Superior temporal gyrus (tissue), 1 donor: ENCODE results near the gene COPZ1.

ENCODE experiments used
- DNase-seq: peaks from one replicate; pipeline ENCODE4 v3.0.0-alpha.2; 2016; ENCODE audit errors: extremely low spot score

Gene COPZ1

DNA sequence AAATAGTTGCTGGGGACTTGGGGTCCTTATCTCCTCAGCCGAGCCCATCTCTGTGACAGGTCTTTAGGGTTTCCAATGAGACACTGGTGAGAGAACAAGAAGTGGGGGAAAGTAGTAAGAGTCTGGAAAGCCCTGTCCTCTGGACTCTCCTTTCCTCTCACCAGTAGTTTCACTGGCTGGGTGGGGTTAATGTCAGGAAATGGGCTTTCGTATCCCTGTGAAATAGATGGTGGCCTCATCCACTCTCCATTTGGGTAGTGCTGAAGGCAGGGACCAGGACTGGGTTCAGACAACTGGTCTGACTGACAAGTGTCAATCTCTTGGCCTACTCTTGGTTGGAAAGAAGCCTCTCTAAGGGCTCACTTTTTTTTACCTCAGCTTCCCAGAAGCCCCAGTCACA is 52.1 kb downstream of the COPZ1 start:
- DNase-seq, result no peak

DNA sequence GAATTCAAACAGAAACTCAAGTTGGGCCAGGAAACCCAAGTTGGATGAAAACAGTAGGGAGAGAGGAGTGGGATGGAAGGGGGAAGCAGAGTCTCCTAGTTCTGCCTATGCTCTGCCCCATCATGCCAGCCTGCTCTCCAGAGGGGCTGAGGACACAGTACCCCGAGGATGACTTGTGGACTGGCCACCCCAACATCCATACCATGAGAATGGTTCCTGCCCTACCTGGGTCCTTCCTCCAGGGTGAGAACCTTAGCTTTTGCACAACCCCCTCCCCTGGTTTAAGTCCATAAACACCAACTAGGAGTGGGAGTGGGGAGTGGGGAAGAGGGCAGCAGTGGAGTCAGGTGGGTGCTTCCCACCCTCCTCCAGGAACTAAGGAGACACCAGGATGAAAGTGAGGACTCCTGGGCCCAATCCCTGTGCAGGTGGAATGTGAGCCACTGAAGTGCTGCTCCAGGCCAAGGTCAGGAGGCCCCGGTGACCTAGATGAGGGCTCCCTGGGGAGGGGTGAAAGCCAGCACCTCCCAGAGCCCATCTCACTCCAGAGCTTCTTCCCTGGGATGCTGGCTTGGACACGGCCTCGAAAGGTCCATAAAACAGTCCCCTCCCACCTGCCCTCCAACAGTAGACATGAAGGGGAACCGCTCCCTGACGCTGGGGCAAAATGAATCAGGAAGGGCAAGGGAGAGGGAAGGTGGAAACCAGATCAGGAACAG is 53.0 kb downstream of the COPZ1 start:
- no peak for DNase-seq

DNA sequence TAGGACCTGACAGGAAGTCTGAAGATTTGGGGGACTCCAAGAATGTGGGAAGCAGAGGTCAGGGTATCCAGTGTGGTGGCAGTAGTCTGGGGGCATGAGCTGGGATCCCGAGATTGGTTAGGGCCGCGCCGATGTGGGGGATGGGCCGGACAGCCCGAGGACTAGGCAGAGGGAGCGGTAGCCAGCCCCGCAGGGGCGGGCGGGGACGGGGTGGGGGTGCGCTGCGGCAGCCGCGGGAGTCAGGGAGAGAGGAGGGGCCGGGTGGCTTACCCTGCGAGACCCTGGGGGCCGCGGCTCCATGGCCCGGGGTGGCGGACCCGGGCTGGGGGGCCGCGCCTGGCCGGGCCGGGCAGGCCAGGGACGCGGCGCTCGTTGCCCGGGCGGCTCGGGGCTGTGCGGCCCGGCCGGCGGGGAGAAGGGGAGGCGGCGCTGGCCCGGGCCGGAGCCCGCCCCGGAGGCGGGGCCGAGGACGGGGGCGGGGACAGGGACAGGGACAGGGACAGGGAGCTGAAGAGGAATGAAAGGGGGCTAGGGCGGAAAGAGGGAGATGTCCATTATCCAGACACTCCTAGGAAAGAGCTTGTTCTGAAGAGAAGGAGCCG is 54.0 kb downstream of the COPZ1 start:
- peak; percentile 34 for DNase-seq

DNA sequence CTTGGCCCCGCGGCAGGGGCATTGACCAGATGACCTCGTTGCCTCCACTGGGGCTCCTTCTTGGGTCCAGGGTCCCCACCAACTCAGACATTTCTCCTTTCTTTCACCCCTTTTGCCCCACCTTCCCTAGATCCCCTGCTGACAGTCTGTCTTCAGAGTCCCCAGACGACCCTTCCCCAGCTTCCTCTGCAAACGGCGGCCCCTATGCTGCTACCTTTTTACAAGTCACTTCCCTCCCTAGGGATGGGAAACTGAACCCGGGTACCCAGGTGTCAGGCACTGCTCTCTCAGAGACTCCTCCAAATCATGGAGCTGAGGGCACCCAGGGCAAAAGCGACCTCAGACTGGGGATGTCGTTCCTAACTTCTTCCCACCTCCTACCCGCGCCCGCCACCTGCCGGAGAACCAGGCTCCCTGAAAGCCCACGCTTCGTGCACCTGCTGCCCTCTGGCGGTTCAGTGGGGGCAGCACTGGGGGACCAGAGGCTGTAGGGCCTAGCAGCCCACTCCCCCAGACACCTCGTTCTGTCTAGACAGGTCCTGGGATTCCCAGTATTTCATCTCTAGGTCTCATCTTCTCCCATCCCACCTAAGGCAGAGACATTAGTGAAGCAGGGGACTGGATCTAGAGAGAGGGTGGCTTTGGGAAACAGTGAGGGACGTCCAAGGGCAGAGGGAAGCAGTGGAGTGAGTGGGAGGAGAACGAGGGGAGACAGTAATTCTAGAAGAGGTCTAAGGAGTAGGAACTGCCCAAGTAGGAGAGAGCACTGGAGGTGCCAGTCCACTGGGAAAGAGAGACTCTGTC is 54.7 kb downstream of the COPZ1 start:
- peak; percentile 95 for DNase-seq

DNA sequence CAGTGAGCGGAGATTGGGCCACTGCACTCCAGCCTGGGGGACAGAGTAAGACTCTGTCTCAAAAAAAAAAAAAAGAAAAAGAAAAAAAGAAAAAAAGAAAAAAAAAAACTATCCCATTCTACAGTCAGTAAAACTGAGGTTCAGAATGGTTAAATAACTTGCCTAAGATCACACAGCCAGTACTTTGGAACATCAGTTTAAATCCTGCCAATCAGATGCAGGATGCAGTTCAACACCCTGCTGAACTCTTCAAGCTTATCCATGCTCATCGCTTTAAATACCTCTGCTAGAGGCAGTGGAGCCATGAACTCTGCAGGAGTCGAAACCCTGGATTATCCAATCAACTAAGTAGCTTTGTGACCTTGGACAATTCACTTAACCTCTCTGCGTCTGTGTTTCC is 56.2 kb downstream of the COPZ1 start:
- DNase-seq, result peak; percentile 8

DNA sequence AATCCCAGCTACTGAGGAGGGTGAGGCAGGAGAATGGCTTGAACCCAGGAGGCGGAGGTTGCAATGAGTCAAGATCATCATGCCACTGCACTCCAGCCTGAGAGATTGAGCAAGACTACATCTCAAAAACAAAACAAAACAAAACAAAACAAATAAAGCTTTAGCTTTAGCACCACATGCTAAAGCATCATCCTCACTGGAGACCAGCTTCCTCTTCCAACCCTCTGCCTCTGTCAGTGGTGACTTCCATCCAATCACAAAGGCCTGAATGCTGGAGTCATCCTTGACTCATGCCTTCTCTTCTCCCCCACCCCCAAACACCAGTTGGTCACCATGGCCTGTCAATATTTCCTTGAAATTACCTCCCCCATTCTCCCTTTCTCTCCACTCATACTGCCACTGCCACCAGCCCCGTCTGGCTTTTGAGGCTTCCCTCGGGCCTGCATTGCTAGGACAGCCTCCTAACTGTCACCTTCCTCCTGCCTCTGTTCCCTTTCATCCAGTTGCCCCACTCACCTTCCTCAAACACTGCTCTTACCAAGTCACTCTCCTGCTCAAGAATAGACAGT is 58.2 kb downstream of the COPZ1 start:
- peak; percentile 8 for DNase-seq

- DNase-seq, result peak; percentile 15
These were observed 59.7 kb downstream of the COPZ1 start, which contains the start of gene ZNF385A for GRCh38 chr12:54384591-54385041. ZNF385A (minus strand) TSS chr12:54384733; CDS start chr12:54384514, 219 bp downstream.

DNA sequence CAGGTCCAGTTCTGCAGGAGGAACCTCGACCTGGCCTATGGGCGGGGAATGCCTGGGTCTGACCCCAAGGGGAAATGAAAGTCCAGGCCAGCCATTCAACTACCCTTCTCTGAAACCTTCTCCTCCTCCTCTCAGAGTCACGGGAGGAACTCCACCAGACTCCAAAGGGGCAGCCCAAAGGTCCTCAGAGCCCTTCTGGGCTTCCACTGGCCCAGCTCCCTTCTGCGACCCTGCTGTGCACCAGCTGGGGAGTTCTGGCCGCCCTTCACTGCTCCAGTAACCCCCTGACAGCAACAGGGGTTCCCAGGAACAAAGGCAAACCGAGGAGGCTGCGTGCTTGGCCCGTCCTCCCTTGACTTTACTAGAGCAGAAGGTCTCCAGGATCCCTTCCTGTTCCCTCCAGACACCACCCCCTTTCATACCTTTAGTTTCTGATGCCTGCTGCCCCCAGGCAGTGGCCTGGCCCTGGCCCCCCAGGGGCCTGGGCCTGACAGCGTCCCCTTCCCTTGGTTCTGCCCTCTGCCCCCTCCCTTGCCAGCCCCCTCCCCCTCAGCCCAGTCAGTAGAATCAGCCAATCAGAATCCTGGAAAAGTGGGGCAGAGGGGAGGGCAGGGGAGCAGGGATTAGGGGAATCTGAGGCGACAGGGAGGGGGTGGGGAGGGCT is 60.5 kb downstream of the COPZ1 start:
- DNase-seq, result peak; percentile 19

GRCh38 chr12:54386403-54387113 is 61.6 kb downstream of the COPZ1 start:
- peak; percentile 9 for DNase-seq

DNA sequence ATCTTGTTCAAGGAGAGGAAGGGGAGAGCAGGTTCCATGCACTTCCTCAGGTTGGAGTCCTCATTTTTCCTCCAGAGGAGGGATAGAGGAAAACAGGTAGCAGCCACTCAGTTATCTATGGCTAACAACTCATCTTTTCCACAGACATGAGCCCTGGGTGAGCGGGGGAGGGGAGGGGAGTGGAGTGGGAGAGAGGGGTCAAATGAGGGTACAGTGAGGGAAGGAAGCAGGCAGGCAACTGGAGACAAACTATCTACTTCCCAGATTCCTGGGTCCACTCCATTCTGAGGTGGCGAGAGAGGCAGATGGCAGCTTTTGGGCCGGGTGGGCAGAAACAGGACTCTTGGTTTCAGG is 62.2 kb downstream of the COPZ1 start:
- no peak for DNase-seq

GRCh38 chr12:54388237-54389133 is 63.6 kb downstream of the COPZ1 start:
- DNase-seq, result no peak

- no peak for DNase-seq
These were observed 64.2 kb downstream of the COPZ1 start for GRCh38 chr12:54389134-54389508.

- no peak for DNase-seq
These were observed 64.8 kb downstream of the COPZ1 start for GRCh38 chr12:54389607-54390175.

DNA sequence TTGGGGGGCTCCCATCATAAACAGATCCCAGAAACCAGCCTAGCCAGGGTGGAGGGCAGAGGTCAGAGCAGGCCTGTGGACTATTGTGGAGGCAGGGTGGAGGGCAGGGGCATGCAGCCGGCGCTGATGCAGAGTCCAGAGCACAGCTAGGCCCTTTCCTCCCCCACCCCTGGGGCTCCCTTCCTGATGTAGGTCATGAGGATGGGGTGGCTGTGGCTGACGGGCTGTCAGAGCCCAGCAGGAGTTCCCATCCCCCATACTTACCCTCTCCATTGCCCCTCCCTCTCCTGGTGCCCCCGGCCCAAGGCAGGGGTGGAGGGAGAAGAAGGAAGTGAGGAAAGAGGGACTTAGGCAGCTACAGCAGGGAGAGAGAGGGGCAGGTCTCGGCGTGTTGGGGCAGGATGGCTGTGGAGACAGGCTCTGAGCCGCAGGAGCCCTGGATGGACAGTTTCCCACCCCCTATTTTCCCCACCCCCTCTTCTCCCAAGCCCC is 65.3 kb downstream of the COPZ1 start:
- DNase-seq, result no peak

DNA sequence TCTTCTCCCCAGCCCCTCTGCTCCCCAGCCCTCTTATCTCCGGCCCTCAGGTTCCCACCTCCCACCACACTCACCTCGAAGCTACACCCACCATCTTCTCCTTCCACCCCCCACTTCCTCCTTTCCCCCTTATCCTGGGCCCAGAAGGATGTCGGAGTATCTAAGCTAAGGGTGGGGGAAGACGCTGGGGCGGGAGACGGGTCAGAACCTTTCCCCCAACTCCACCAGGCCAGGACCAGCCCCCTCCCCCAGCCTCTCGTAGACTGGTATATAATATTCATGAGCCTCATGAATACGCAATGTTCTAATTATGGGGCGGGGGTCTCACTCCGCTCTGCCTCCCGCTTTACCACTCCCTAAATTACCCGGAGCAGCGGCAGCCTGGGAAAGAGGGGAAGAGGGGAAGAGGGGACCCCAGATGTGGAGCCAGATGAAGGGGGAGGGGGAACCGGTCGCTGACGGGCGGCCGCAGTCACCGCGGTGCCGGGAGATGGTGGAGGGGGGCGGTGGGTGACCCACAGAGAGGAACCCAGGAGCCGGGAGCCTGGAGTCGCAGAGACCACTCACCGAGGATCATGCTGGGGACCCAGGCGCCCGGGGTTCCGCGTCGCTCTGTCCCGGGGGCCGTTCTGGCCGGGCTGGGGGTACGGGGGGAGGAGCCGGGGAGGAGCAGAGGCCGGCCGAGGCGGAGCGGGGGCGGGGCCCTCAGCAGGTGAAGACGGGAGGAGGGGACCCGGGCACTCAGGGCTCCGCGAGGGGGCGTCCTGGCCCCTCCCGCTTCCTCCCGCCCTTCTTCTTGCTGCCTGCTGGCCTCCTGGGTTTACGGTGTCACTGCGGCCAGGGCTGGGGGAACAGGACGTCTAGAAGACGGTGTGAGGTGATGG is 66.0 kb downstream of the COPZ1 start:
- DNase-seq, result no peak

GRCh38 chr12:54392485-54393206 is 67.7 kb downstream of the COPZ1 start:
- DNase-seq, result no peak

- DNase-seq, result no peak
These were observed 68.3 kb downstream of the COPZ1 start for GRCh38 chr12:54393207-54393609.

- DNase-seq, result no peak
These were observed 68.8 kb downstream of the COPZ1 start for GRCh38 chr12:54393743-54394142.
